Lung (tissue), 12 donors: ENCODE data around the gene FRY. TPM values are rescaled to one million over a fixed set of nuclear protein-coding genes. Genes with fewer than 3 reads are reported as not detected.

Experiments
- ATAC-seq: fragments of 200-7000 bp; cut with Tn5 transposase; one replicate; pipeline ENCODE4 v1.9.1; 2020; ENCODE audit warnings: moderate number of reproducible peaks; ENCODE audit not compliant: insufficient read depth, low FRiP score
- DNase-seq, 3 donors: peaks; one replicate each; pipeline ENCODE4 v3.0.0-alpha.2; 2013 to 2017
- H3K27ac ChIP-seq, 2 donors: one replicate each; pipeline ENCODE4 v1.5.1; 2013; ENCODE audit warnings: mild to moderate bottlenecking in 2 of 2, moderate library complexity in 2 of 2, control low read depth in 1 of 2, inconsistent platforms in 1 of 2, low read depth in 1 of 2, low read length in 1 of 2
- H3K27me3 ChIP-seq, 3 donors: one replicate each; pipeline ENCODE4 v1.5.1; 2013; ENCODE audit warnings: low read length in 2 of 3; ENCODE audit not compliant: control insufficient read depth in 3 of 3, insufficient read depth in 3 of 3
- H3K36me3 ChIP-seq, 4 donors: one replicate each; pipeline ENCODE4 v1.5.1; 2013; ENCODE audit warnings: low read length in 4 of 4, mild to moderate bottlenecking in 1 of 4, moderate library complexity in 1 of 4; ENCODE audit not compliant: control insufficient read depth in 4 of 4, insufficient read depth in 4 of 4
- H3K4me1 ChIP-seq, 5 donors: one replicate each; pipeline ENCODE4 v1.5.1; 2013; ENCODE audit warnings: low read length in 5 of 5, mild to moderate bottlenecking in 2 of 5, moderate library complexity in 1 of 5; ENCODE audit not compliant: control insufficient read depth in 5 of 5, insufficient read depth in 5 of 5
- H3K4me3 ChIP-seq: one replicate; pipeline ENCODE4 v1.5.1; 2013; ENCODE audit warnings: mild to moderate bottlenecking, control low read depth, moderate library complexity
- H3K9ac ChIP-seq, 2 donors: one replicate each; pipeline ENCODE4 v1.5.1; 2013; ENCODE audit warnings: low read length in 2 of 2, control low read depth in 1 of 2; ENCODE audit not compliant: insufficient read depth in 1 of 2
- H3K9me3 ChIP-seq, 4 donors: one replicate each; pipeline ENCODE4 v1.5.1; 2013; ENCODE audit warnings: low read length in 3 of 4, mild to moderate bottlenecking in 1 of 4, moderate library complexity in 1 of 4; ENCODE audit not compliant: control insufficient read depth in 4 of 4, insufficient read depth in 3 of 4
- WGBS, 2 donors: extraction: QIAGEN DNeasy Blood & Tissue Kit; methylation state at CpG; one replicate each; pipeline ENCODE4 v1.1.7; 2013; 5-methylcytosine and 5-hydroxymethylcytosine counted together
- polyA plus RNA-seq, 2 donors: library from polyadenylated mRNA; stranded (reverse); fragments of 200-250 nt; gene quantifications; one replicate each; pipeline ENCODE4 v1.2.1, GENCODE V29; 2013
- total RNA-seq, 2 donors: library from RNA; depleted of rRNA in 1 of 2; stranded (reverse); fragments of >200 nt in 1 of 2; gene quantifications; one replicate each; pipeline ENCODE4 v1.2.1, GENCODE V29; 2014 to 2021
- TF ChIP-seq, protein P1 (sequence below): IDR thresholded peaks from 2 replicates; pipeline ENCODE4 v1.5.1; 2012; ENCODE audit warnings: mild to moderate bottlenecking; ENCODE audit errors: control extremely low read depth, extremely low read depth
- donor health status: control.
- donor health status: control.
- donor health status: Bipolar disorder and iron deficiency.
- donor health status: healthy.
- donor health status: DM: yes; HTN: yes; CAD: no.

FRY gene
- total and polyA plus RNA-seq, 4 donors = 7.4 to 79.6 (median 43.9) TPM

DNA sequence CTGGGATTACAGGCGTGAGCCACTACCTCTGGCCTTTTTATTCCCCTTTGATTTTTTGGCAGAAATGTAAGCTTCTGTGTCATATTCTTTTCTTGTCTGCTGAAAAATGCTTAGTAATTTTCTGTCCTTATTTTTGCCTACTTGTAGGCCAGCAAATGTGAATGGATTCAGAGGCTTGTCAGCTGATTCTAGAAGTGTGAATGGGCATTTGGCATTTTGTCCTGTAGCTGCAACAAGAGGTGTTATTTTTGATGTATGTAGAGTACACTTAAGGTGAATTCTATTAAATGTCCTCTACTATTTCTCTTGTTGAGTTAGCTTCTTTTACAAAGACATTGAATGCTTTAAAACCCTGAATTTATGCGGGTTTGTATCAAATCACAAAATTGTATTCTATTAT lies 50.0 kb downstream of the FRY start:
- H3K27ac ChIP-seq = peak overlapping the region in 1 of 2 donors; percentile 33
- H3K4me1 ChIP-seq = peaks cover 0 to 24% (median 2%) of the 10 kb centered on the region in 5 donors
- DNase-seq (no peak), ATAC-seq (no peak)
- H3K27me3 ChIP-seq = no peaks in the 10 kb centered on the region
- TF ChIP-seq, protein P1, sequence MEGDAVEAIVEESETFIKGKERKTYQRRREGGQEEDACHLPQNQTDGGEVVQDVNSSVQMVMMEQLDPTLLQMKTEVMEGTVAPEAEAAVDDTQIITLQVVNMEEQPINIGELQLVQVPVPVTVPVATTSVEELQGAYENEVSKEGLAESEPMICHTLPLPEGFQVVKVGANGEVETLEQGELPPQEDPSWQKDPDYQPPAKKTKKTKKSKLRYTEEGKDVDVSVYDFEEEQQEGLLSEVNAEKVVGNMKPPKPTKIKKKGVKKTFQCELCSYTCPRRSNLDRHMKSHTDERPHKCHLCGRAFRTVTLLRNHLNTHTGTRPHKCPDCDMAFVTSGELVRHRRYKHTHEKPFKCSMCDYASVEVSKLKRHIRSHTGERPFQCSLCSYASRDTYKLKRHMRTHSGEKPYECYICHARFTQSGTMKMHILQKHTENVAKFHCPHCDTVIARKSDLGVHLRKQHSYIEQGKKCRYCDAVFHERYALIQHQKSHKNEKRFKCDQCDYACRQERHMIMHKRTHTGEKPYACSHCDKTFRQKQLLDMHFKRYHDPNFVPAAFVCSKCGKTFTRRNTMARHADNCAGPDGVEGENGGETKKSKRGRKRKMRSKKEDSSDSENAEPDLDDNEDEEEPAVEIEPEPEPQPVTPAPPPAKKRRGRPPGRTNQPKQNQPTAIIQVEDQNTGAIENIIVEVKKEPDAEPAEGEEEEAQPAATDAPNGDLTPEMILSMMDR = no peak
- H3K9ac ChIP-seq = no peak overlapping the region
- H3K4me3 ChIP-seq = no peak overlapping the region
- WGBS, 2 donors = 97% methylated on average over 2 of the region's 2 CpGs
- peaks cover 0 to 2% (median 0%) of the 10 kb centered on the region in 4 donors for H3K36me3 ChIP-seq
- no peaks in the 10 kb centered on the region for H3K9me3 ChIP-seq

GRCh38 chr13:32086366-32086765 lies 54.8 kb downstream of the FRY start:
- no peaks in the 10 kb centered on the region for H3K9me3 ChIP-seq
- H3K9ac ChIP-seq = no peak overlapping the region
- TF ChIP-seq, protein P1 = no peak
- H3K27me3 ChIP-seq = no peaks in the 10 kb centered on the region
- peaks cover 0 to 20% (median 3%) of the 10 kb centered on the region in 5 donors for H3K4me1 ChIP-seq
- no peak overlapping the region for H3K4me3 ChIP-seq
- H3K27ac ChIP-seq = peak overlapping the region in 1 of 2 donors; percentile 16
- no peaks in the 10 kb centered on the region for H3K36me3 ChIP-seq
- ATAC-seq (no peak), DNase-seq (peak in 2 of 3 donors; percentile 17 to 58)
- WGBS, 2 donors = 75 to 84% methylated on average over 2 of the region's 2 CpGs

DNA sequence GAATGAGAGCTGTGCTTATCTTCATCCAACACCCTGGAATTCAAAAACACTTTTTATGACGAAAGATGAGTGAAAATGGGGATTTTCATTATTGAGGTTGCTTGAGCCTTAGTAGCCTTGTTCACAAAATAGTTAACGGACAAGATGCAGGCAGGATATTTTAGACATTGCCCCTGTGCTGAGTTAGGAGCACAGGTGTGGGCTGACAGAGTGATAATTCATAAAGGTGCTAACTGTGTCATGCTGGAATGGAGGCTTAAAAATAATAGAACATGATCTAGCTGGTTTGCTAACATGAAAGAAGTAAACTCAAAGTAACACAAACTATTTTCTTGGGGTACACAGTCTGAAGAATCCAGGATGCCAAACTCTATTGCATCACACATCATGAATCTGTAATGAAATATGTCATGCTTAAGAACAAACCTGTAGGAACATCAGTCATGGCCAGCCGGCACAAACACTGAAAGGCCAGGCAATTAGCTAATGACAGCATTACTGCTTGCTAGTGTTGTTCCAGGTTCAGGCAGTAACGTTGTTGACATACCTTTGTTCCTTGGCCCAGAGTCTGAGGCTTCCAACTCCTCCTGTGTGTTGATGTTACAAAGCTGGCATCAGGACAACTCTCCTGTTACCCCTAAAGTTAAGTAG lies 55.3 kb downstream of the FRY start:
- no peaks in the 10 kb centered on the region for H3K36me3 ChIP-seq
- no peaks in the 10 kb centered on the region for H3K9me3 ChIP-seq
- ATAC-seq = no peak
- DNase-seq = no peak
- H3K4me1 ChIP-seq = peaks cover 0 to 20% (median 3%) of the 10 kb centered on the region in 5 donors
- peak overlapping the region in 1 of 2 donors; percentile 34 for H3K27ac ChIP-seq
- no peaks in the 10 kb centered on the region for H3K27me3 ChIP-seq
- WGBS, 2 donors = 84 to 91% methylated on average over 4 of the region's 4 CpGs
- no peak overlapping the region for H3K9ac ChIP-seq
- TF ChIP-seq, protein P1 = no peak
- H3K4me3 ChIP-seq = no peak overlapping the region
